NCI-H2196 (cell line): ENCODE data around the gene NEK9.
"Not testable (repeated sequence)": the region's sequence is repeated elsewhere in the genome, so short reads cannot be mapped to it uniquely, and the experiment has no call there.

ENCODE experiments used
- DNase-seq: peaks from one replicate; lab custom pipeline; 2025; ENCODE audit not compliant: unreplicated experiment; lab: John Stamatoyannopoulos, UW

NEK9 gene

GRCh38 chr14:75126679-75127473, at the start of gene NEK9:
Gene NEK9 (minus strand): TSS chr14:75127048. CDS start chr14:75126921, 127 bp downstream.
- DNase-seq, result peak; percentile 94

GRCh38 chr14:75176142-75176820, 49.4 kb upstream of the NEK9 start, which contains the start of gene TMED10:
Gene TMED10 (minus strand): TSS chr14:75176612. CDS start chr14:75176579, 33 bp downstream.
- DNase-seq, result peak; percentile 91

GRCh38 chr14:75175677-75176141, 48.9 kb upstream of the NEK9 start:
- DNase-seq, result no peak

GRCh38 chr14:75174066-75174465, 47.2 kb upstream of the NEK9 start:
- DNase-seq, result no peak

GRCh38 chr14:75170772-75171171, 43.9 kb upstream of the NEK9 start:
- DNase-seq, result no peak

GRCh38 chr14:75168586-75169335, 41.9 kb upstream of the NEK9 start:
- DNase-seq, result no peak

GRCh38 chr14:75167325-75167724, 40.5 kb upstream of the NEK9 start:
- DNase-seq, result no peak

GRCh38 chr14:75165586-75166391, 38.9 kb upstream of the NEK9 start:
- DNase-seq, result no peak

GRCh38 chr14:75164809-75165208, 38.0 kb upstream of the NEK9 start:
- DNase-seq, result no peak

GRCh38 chr14:75163677-75164076, 36.8 kb upstream of the NEK9 start:
- no peak for DNase-seq

GRCh38 chr14:75162631-75163030, 35.8 kb upstream of the NEK9 start:
- no peak for DNase-seq

- DNase-seq, result no peak
Observed at GRCh38 chr14:75158843-75159614, 32.2 kb upstream of the NEK9 start.

GRCh38 chr14:75156901-75157300, 30.1 kb upstream of the NEK9 start:
- no peak for DNase-seq

- no peak for DNase-seq
Observed at GRCh38 chr14:75156111-75156510, 29.3 kb upstream of the NEK9 start.

- no peak for DNase-seq
Observed at GRCh38 chr14:75155169-75155568, 28.3 kb upstream of the NEK9 start.

GRCh38 chr14:75153295-75153694, 26.4 kb upstream of the NEK9 start:
- DNase-seq, result no peak

GRCh38 chr14:75151851-75152250, 25.0 kb upstream of the NEK9 start:
- no peak for DNase-seq

- DNase-seq, result not testable (repeated sequence)
Observed at GRCh38 chr14:75150637-75151036, 23.8 kb upstream of the NEK9 start.

GRCh38 chr14:75150150-75150549, 23.3 kb upstream of the NEK9 start:
- DNase-seq, result no peak
